Spleen (tissue), 7 donors: ENCODE measurements around the gene DNAJC4.

Source experiments
- POLR2AphosphoS5 ChIP-seq, 3 donors: sonication (generic); formaldehyde crosslinking; IDR thresholded peaks; one replicate each; pipeline ENCODE4 v1.5.1; 2017; ENCODE audit warnings: antibody characterized with exemption in 3 of 3
- TF ChIP-seq, protein P1 (sequence below), 11 experiments: fragments of 200-600 bp in 7 of 11; fragments of 450-650 bp in 4 of 11; sonication (generic) in 4 of 11; IDR thresholded peaks in 8 of 11; conservative IDR thresholded peaks in 3 of 11; 1 replicate in 7 of 11; 2 replicates in 4 of 11; pipeline versions ENCODE4 v1.4.0 to v1.8.0; 2016 to 2021; ENCODE audit warnings: antibody characterized with exemption in 11 of 11, inconsistent platforms in 4 of 11, mild to moderate bottlenecking in 1 of 11
- donor health status: DM: no; HTN: no; CAD: no; lungs with moderate emphysema.
- donor health status: DM: no; HTN: no; CAD: no.
- donor health status: DM: no; HTN: no; CAD: no.

DNA sequence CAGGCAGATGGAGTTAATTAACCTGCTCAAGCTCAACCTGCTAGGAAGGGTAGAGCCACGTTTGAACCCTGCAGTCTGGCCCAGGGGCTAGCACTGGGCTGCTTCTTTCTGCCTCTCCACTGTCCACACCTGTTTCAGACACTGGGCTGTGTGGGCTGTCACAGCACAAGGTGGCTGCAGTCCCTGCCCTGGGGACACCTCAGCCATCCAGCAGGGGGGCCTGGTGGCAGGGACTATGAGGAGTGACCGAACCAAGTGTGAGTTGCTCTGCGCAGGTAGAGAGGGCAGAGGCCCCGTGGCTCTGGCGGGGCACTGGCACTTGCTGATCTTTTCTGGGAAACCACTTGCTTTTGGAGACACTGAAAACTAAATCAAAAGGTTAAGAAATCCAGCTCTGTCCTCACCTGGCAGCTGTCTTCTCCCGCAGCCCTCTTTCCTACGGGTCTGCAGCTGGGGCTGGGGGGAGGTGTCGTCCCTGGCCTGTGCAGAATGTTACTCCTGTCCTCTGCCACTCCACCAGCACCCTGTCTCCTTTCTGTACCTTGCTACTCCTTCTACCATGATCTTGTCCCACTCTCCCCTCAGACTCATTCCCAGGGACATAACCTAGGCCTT, 48.3 kb downstream of the DNAJC4 start:
- TF ChIP-seq POLR2AphosphoS5 (IDR thresholded peaks at IDR 0.05) = no peak
- TF ChIP-seq, protein P1, sequence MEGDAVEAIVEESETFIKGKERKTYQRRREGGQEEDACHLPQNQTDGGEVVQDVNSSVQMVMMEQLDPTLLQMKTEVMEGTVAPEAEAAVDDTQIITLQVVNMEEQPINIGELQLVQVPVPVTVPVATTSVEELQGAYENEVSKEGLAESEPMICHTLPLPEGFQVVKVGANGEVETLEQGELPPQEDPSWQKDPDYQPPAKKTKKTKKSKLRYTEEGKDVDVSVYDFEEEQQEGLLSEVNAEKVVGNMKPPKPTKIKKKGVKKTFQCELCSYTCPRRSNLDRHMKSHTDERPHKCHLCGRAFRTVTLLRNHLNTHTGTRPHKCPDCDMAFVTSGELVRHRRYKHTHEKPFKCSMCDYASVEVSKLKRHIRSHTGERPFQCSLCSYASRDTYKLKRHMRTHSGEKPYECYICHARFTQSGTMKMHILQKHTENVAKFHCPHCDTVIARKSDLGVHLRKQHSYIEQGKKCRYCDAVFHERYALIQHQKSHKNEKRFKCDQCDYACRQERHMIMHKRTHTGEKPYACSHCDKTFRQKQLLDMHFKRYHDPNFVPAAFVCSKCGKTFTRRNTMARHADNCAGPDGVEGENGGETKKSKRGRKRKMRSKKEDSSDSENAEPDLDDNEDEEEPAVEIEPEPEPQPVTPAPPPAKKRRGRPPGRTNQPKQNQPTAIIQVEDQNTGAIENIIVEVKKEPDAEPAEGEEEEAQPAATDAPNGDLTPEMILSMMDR (IDR thresholded peaks at IDR 0.05 in 8 of 11, conservative IDR thresholded peaks at IDR 0.05 in 3 of 11) = no peak
